ENCODE measurements around the gene RPTOR. TPM values are rescaled to one million over a fixed set of nuclear protein-coding genes. Genes with fewer than 3 reads are reported as not detected.

The RPTOR gene
- total RNA-seq, 1 experiment from 2014 or later, result 25.1 TPM

- Histone ChIP-seq H3K4ac (ENCODE audit: low read depth, low read length) (no peak overlapping the region), H3K79me2 (ENCODE audit: insufficient read depth, low read length) (no peaks in the 10 kb centered on the region; the same call in 1 of the 2 replicates), H3K4me1 (ENCODE audit: insufficient read depth, low read length) (no peaks in the 10 kb centered on the region; the same call in 1 of the 2 replicates), H3K18ac (ENCODE audit: insufficient read length, low read depth, low read length) (no peak overlapping the region), H2BK12ac (ENCODE audit: insufficient read length, low read depth, low read length) (no peak overlapping the region), H3K9me3 (ENCODE audit: control insufficient read depth, low read depth, low read length) (no peaks in the 10 kb centered on the region), H3K9ac (ENCODE audit: extremely low read depth, insufficient read length, low read length) (no peak overlapping the region), H2BK15ac (ENCODE audit: low read depth, low read length) (no peak overlapping the region), H2BK20ac (ENCODE audit: low read depth, low read length, poor library complexity, severe bottlenecking) (no peak overlapping the region), H3K56ac (ENCODE audit: insufficient read length, low read depth, low read length) (no peak overlapping the region), H3K27me3 (ENCODE audit: insufficient read depth, low read length) (no peaks in the 10 kb centered on the region), H2BK120ac (ENCODE audit: low read depth, low read length, poor library complexity, severe bottlenecking) (no peak overlapping the region), H3K23me2 (ENCODE audit: insufficient read length, low read depth, low read length, poor library complexity, severe bottlenecking) (no peaks in the 10 kb centered on the region), H2BK5ac (ENCODE audit: insufficient read length, low read length) (no peak overlapping the region), H3K79me1 (ENCODE audit: insufficient read depth, low read depth, low read length, poor library complexity, severe bottlenecking) (no peaks in the 10 kb centered on the region), H4K8ac (replicated peaks; ENCODE audit: insufficient read length, low read depth, low read length) (no peak overlapping the region), H3K14ac (ENCODE audit: insufficient read depth, low read length) (peak overlapping the region; percentile 25; the same call in 1 of the 2 replicates), H3K27ac (ENCODE audit: insufficient read length, low read depth, low read length) (no peak overlapping the region), H2AK5ac (ENCODE audit: insufficient read length, low read length) (no peak overlapping the region), H4K5ac (ENCODE audit: insufficient read length, low read depth, low read length) (no peak overlapping the region), H3K23ac (ENCODE audit: insufficient read length, low read depth, low read length) (no peak overlapping the region), H4K91ac (ENCODE audit: insufficient read length, low read depth, low read length) (no peak overlapping the region), H2AFZ (ENCODE audit: low read length) (no peak overlapping the region), H3T11ph (ENCODE audit: low read length) (no peak overlapping the region), H4K20me1 (ENCODE audit: control insufficient read depth, insufficient read depth, insufficient read length) (no peaks in the 10 kb centered on the region), H3K4me2 (ENCODE audit: insufficient read depth, insufficient read length, low read length) (no peak overlapping the region)
- no CpG with 5 or more reads among the region's 5 CpGs for WGBS (ENCODE audit: extremely low coverage, insufficient read length, low lambda C conversion rate)
- H3K9me3 Mint-ChIP-seq, result no peaks in the 10 kb centered on the region
- peak overlapping the region; percentile 18 to 95 (median 66) for H3K27ac Mint-ChIP-seq
- no peak overlapping the region for H3K4me3 Mint-ChIP-seq
- DNase-seq, result no peak
- peaks cover 0 to 8% (median 3%) of the 10 kb centered on the region in 3 experiments; a peak in 3 of 7 replicates for H3K36me3 Mint-ChIP-seq (ENCODE audit: insufficient read depth in 1 of 3, low read depth in 3 of 3)
- no peak for TF ChIP-seq CTCF (conservative IDR thresholded peaks at IDR 0.05)
- peaks cover 42 to 46% of the 10 kb centered on the region in 2 experiments for H3K4me1 Mint-ChIP-seq
- no peaks in the 10 kb centered on the region for H3K27me3 Mint-ChIP-seq (ENCODE audit: low read depth)
These were observed 161.8 kb downstream of the RPTOR start for GRCh38 chr17:80706463-80706867.

All from H9 (cell line).